WTC11 (cell line): ENCODE measurements around the gene CTSK. TPM values are rescaled to one million over a fixed set of nuclear protein-coding genes. Genes with fewer than 3 reads are reported as not detected.
"Not testable (repeated sequence)": the region's sequence is repeated elsewhere in the genome, so short reads cannot be mapped to it uniquely, and the experiment has no call there.

Experiments used
- ATAC-seq: fragments of 200-7000 bp; cut with Tn5 transposase; 2 replicates; pipeline ENCODE4 v1.10.0; 2021; ENCODE audit warnings: mild to moderate bottlenecking, moderate library complexity
- Bru-seq: library from RNA; stranded (reverse); fragments of 400-500 nt; gene quantifications from one replicate; lab custom pipeline; 2021; lab: Mats Ljungman, UMichigan
- CTCF ChIA-PET: fragments of 300-600 bp; sonication (Branson Sonifier 250); formaldehyde crosslinking; loops from one replicate; lab custom pipeline; 2021; ENCODE audit warnings: antibody characterized with exemption; lab: Charles Lee
- POLR2A ChIA-PET: fragments of 350-600 bp; sonication (Branson Sonifier 250); formaldehyde crosslinking; loops from one replicate; lab custom pipeline; 2021; ENCODE audit warnings: antibody characterized with exemption; lab: Charles Lee
- DNase-seq: peaks from one replicate; pipeline ENCODE4 v3.0.0; 2021; ENCODE audit warnings: low spot score
- H3K27ac Mint-ChIP-seq: 2 replicates; pipeline ENCODE4 v1.8.0; 2021; ENCODE audit warnings: mixed read lengths
- H3K27me3 Mint-ChIP-seq: 2 replicates; pipeline ENCODE4 v1.8.0; 2021; ENCODE audit warnings: low read depth, mild to moderate bottlenecking, moderate library complexity, mixed read lengths
- H3K36me3 Mint-ChIP-seq: 2 replicates; pipeline ENCODE4 v1.8.0; 2021; ENCODE audit warnings: mixed read lengths
- H3K4me1 Mint-ChIP-seq: 2 replicates; pipeline ENCODE4 v1.8.0; 2022; ENCODE audit warnings: mixed read lengths
- H3K4me3 Mint-ChIP-seq: 2 replicates; pipeline ENCODE4 v1.8.0; 2021; ENCODE audit warnings: mild to moderate bottlenecking, moderate library complexity, mixed read lengths
- H3K9me3 Mint-ChIP-seq: 2 replicates; pipeline ENCODE4 v1.8.0; 2021; ENCODE audit warnings: mixed read lengths
- AFF4 ChIP-seq: sonication (generic); formaldehyde crosslinking; IDR thresholded peaks from 2 replicates; pipeline ENCODE4 v1.8.1; 2023; ENCODE audit warnings: mild to moderate bottlenecking, missing genetic modification reagents, borderline replicate concordance
- E2F5 ChIP-seq: sonication (generic); formaldehyde crosslinking; IDR thresholded peaks from 2 replicates; pipeline ENCODE4 v1.8.1; 2022; ENCODE audit warnings: mild to moderate bottlenecking, moderate library complexity, missing genetic modification reagents
- ELF4 ChIP-seq: sonication (generic); formaldehyde crosslinking; IDR thresholded peaks from 2 replicates; pipeline ENCODE4 v1.8.1; 2022; ENCODE audit warnings: low read depth, mild to moderate bottlenecking, moderate library complexity, missing genetic modification reagents
- ERG ChIP-seq: fragments of 250-450 bp; sonication (Bioruptor Pico); IDR thresholded peaks from 2 replicates; pipeline ENCODE4 v1.8.0; 2021; ENCODE audit warnings: mild to moderate bottlenecking
- FOXK1 ChIP-seq: sonication (generic); formaldehyde crosslinking; IDR thresholded peaks from 2 replicates; pipeline ENCODE4 v1.8.0; 2022; ENCODE audit warnings: mild to moderate bottlenecking, moderate library complexity, missing genetic modification reagents
- GRHL2 ChIP-seq: fragments of 250-450 bp; sonication (Bioruptor Pico); IDR thresholded peaks from 2 replicates; pipeline ENCODE4 v1.8.0; 2022; ENCODE audit warnings: mild to moderate bottlenecking, moderate library complexity; ENCODE audit not compliant: insufficient replicate concordance, severe bottlenecking
- HMGA2 ChIP-seq: fragments of 250-450 bp; sonication (Bioruptor Pico); IDR thresholded peaks from 2 replicates; pipeline ENCODE4 v1.4.0; 2021; ENCODE audit warnings: mild to moderate bottlenecking, moderate library complexity
- OVOL2 ChIP-seq: fragments of 250-450 bp; sonication (Bioruptor Pico); IDR thresholded peaks from 2 replicates; pipeline ENCODE4 v1.9.0; 2021; ENCODE audit warnings: mild to moderate bottlenecking, borderline replicate concordance
- RELA ChIP-seq: sonication (generic); formaldehyde crosslinking; IDR thresholded peaks from 2 replicates; pipeline ENCODE4 v1.8.1; 2022; ENCODE audit warnings: missing genetic modification reagents, mild to moderate bottlenecking, borderline replicate concordance
- SOX15 ChIP-seq: fragments of 250-450 bp; sonication (Bioruptor Pico); IDR thresholded peaks from 2 replicates; pipeline ENCODE4 v1.9.0; 2021; ENCODE audit warnings: mild to moderate bottlenecking
- TP53 ChIP-seq: sonication (generic); formaldehyde crosslinking; IDR thresholded peaks from 2 replicates; pipeline ENCODE4 v1.8.1; 2023; ENCODE audit warnings: mild to moderate bottlenecking, missing genetic modification reagents
- ZNF416 ChIP-seq: fragments of 250-450 bp; sonication (Bioruptor Pico); IDR thresholded peaks from 2 replicates; pipeline ENCODE4 v1.9.0; 2021; ENCODE audit warnings: mild to moderate bottlenecking, inconsistent platforms
- long read RNA-seq, 3 experiments: library from RNA in 1 of 3; library from capped mRNA in 1 of 3; library from polyadenylated mRNA in 1 of 3; unstranded in 2 of 3; stranded (forward) in 1 of 3; transcript quantifications; one replicate each; pipeline ENCODE4 v2.0.0, GENCODE V29; 2021
- total RNA-seq: library from RNA; stranded (reverse); gene quantifications from 3 replicates; pipeline ENCODE4 v1.2.3, GENCODE V29; 2021
- TF ChIP-seq, protein P1 (sequence below): sonication (generic); formaldehyde crosslinking; IDR thresholded peaks from 2 replicates; pipeline ENCODE4 v1.8.0; 2023; ENCODE audit warnings: mild to moderate bottlenecking, missing genetic modification reagents
- TF ChIP-seq, protein P2 (sequence below): fragments of 250-450 bp; sonication (Bioruptor Pico); IDR thresholded peaks from 2 replicates; pipeline ENCODE4 v1.9.0; 2021; ENCODE audit warnings: moderate library complexity, mild to moderate bottlenecking, inconsistent platforms, borderline replicate concordance

CTSK gene
- total RNA-seq (7.5 to 9.4 TPM (median 8.7 TPM) in 3 replicates), Bru-seq, nascent RNA (percentile 55 among the genes with signal in this experiment)
- long read RNA-seq, experiment 1, transcript CTSK-201 (8 exons, 1,692 nt), result major isoform, 20 of 24 reads
- long read RNA-seq, experiment 1, partial matches to known transcripts, result 0 of 24 reads
- long read RNA-seq, experiment 1, other reads (novel, unspliced or antisense), result 4 of 24 reads
- long read RNA-seq, experiment 2, partial matches to known transcripts, result 1 of 13 reads
- long read RNA-seq, experiment 2, other reads (novel, unspliced or antisense), result 12 of 13 reads
- long read RNA-seq, experiment 3, transcript CTSK-201 (8 exons, 1,692 nt), result major isoform, 32 of 34 reads
- long read RNA-seq, experiment 3, partial matches to known transcripts, result 1 of 34 reads
- long read RNA-seq, experiment 3, other reads (novel, unspliced or antisense), result 1 of 34 reads

DNA sequence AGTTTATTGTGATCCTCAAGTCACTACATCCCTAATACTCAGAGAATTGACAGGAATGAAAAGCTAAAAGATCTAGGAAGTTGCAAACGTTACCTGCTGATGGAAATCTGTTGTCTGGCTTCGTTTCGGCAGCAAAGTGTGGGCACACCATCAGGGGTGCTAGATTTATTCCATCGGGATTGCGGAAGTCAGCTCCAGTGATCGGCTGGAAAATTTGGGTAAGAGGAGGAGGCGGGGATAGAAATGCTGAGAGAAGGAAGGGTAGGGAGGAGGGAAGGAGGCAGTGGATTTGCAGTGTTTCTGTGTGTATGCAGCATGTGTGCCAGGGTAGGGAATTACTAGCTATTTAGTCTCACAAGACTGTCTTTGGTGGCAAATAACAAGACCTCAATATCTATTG, at the start of gene CTSK:
CTSK (minus strand) TSS at position 140 of the 400 bp plus-strand sequence. CDS start 1,455 bp downstream, outside the sequence.
- H3K27me3 Mint-ChIP-seq, result no peaks in the 10 kb centered on the region
- ChIA-PET POLR2A (interaction anchor here (0.6 to 1.2 kb wide), 4 partner anchors 111 to 469 kb away, joined by 3 read pairs; partner anchors contain the start of genes ENSA, GOLPH3L and MCL1), CTCF (interaction anchor here (1.0 to 1.8 kb wide), 3 partner anchors 10 to 248 kb away, joined by 3 to 6 read pairs (median 3); no protein-coding TSS in a partner anchor)

DNA sequence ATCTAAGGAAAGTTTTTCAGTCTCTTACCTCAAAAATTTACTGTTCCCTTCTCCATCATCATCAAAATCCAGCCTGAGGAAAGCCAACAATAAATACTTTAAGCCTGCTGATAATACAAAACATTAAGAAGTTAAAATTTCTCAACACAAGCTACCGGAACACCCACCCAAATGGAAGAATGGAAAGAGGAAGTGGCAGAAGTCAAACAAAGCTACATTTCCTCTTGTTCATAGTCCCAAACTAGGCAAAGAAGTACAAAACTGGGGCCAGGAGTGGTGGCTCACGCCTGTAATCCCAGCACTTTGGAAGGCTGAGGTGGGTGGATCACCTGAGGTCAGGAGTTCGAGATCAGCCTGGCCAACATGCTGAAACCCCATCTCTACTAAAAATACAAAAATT, 44.7 kb upstream of the CTSK start:
- POLR2A ChIA-PET, H3K27me3 Mint-ChIP-seq, H3K27ac Mint-ChIP-seq, ATAC-seq, CTCF ChIA-PET, H3K4me1 Mint-ChIP-seq, DNase-seq, H3K4me3 Mint-ChIP-seq: not testable (repeated sequence)
- Mint-ChIP-seq H3K36me3 (peaks cover 68% of the 10 kb centered on the region), H3K9me3 (peaks cover 20% of the 10 kb centered on the region)

More for the DNA sequence above, at the start of gene CTSK:
- Mint-ChIP-seq H3K4me3 (peak within 1 kb of the TSS; percentile 42; the same call in 1 of the 2 replicates), H3K9me3 (no peaks in the 10 kb centered on the region), H3K4me1 (peaks cover 33% of the 10 kb centered on the region)
- DNase-seq, result no peak
- TF ChIP-seq GRHL2 (CRISPR knock-in tag) (no peak), ERG (CRISPR knock-in tag) (no peak), HMGA2 (no peak)
- TF ChIP-seq, all 79 proteins: peak for 0
- peak within 1 kb of the TSS; percentile 61; the same call in 1 of the 2 replicates for H3K27ac Mint-ChIP-seq
- ATAC-seq, result peak; percentile 25
- no peaks in the 10 kb centered on the region for H3K36me3 Mint-ChIP-seq

DNA sequence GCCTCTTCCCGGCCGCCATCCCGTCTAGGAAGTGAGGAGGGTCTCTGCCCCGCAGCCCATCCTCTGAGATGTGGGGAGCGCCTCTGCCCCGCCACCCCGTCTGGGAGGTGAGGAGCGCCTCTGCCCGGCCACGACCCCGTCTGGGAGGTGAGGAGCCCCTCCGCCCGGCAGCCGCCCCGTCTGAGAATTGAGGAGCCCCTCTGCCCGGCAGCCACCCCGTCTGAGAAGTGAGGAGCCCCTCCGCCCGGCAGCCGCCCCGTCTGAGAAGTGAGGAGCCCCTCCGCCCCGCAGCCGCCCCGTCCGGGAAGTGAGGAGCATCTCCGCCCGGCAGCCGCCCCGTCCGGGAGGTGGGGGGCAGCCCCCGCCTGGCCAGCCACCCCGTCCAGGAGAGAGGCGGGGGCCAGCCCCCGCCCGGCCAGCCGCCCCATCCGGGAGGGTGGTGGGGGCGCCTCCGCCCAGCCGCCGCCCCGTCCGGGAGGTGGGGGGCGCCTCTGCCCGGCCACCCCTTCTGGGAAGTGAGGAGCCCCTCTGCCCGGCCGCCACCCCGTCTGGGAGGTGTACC, 42.8 kb upstream of the CTSK start:
- H3K9me3 Mint-ChIP-seq, result peaks cover 20% of the 10 kb centered on the region
- ATAC-seq, H3K27me3 Mint-ChIP-seq, H3K4me3 Mint-ChIP-seq, DNase-seq, H3K27ac Mint-ChIP-seq, CTCF ChIA-PET, POLR2A ChIA-PET, H3K4me1 Mint-ChIP-seq: not testable (repeated sequence)
- peaks cover 62% of the 10 kb centered on the region for H3K36me3 Mint-ChIP-seq

DNA sequence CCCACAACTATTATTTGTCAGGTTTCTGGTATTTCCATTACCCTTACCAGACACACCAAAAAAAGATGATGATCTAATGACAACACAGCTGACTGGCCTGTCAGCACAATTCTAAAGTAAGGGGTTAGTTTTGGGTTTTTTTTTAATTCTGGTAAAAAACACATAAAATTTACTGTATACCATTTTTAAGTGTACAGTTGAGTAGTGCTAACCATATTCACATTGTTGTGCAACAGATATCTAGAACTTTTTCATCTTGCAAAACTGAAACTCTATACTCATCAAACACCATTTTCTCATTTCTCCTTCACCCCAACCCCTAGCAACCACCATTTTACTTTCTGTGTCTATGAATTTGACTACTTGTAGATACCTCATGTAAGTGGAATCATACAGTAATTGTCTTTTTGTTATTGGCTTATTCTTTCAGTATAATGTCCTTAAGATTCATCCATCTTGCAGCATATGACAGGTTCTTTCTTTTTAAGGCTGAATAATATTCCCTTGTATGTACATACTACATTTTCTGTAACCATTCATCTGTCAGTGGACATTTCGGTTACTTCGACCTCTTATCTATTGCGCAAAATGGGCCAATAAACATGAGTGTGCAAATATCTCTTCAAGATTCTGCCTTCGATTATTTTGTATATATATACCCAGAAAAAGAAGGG, 38.5 kb upstream of the CTSK start:
- ChIA-PET CTCF (no interaction called here), POLR2A (no interaction called here)
- DNase-seq, result no peak
- peaks cover 10% of the 10 kb centered on the region for H3K4me1 Mint-ChIP-seq
- H3K27me3 Mint-ChIP-seq, result no peaks in the 10 kb centered on the region
- TF ChIP-seq ELF4 (no peak), OVOL2 (CRISPR knock-in tag) (no peak), TP53 (CRISPR knock-in tag) (no peak), AFF4 (CRISPR knock-in tag) (no peak), RELA (CRISPR knock-in tag) (no peak), FOXK1 (no peak), ZNF416 (CRISPR knock-in tag) (no peak), E2F5 (CRISPR knock-in tag) (no peak), SOX15 (CRISPR knock-in tag) (no peak)
- TF ChIP-seq, protein P1, sequence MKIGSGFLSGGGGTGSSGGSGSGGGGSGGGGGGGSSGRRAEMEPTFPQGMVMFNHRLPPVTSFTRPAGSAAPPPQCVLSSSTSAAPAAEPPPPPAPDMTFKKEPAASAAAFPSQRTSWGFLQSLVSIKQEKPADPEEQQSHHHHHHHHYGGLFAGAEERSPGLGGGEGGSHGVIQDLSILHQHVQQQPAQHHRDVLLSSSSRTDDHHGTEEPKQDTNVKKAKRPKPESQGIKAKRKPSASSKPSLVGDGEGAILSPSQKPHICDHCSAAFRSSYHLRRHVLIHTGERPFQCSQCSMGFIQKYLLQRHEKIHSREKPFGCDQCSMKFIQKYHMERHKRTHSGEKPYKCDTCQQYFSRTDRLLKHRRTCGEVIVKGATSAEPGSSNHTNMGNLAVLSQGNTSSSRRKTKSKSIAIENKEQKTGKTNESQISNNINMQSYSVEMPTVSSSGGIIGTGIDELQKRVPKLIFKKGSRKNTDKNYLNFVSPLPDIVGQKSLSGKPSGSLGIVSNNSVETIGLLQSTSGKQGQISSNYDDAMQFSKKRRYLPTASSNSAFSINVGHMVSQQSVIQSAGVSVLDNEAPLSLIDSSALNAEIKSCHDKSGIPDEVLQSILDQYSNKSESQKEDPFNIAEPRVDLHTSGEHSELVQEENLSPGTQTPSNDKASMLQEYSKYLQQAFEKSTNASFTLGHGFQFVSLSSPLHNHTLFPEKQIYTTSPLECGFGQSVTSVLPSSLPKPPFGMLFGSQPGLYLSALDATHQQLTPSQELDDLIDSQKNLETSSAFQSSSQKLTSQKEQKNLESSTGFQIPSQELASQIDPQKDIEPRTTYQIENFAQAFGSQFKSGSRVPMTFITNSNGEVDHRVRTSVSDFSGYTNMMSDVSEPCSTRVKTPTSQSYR, result no peak
- TF ChIP-seq, protein P2, sequence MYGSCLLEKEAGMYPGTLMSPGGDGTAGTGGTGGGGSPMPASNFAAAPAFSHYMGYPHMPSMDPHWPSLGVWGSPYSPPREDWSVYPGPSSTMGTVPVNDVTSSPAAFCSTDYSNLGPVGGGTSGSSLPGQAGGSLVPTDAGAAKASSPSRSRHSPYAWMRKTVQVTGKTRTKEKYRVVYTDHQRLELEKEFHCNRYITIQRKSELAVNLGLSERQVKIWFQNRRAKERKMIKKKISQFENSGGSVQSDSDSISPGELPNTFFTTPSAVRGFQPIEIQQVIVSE (CRISPR knock-in tag), result no peak
- no peaks in the 10 kb centered on the region for H3K9me3 Mint-ChIP-seq
- no peak for ATAC-seq
- no peak overlapping the region for H3K27ac Mint-ChIP-seq
- no peak overlapping the region for H3K4me3 Mint-ChIP-seq
- peaks cover 26% of the 10 kb centered on the region for H3K36me3 Mint-ChIP-seq
